Skin epidermis (tissue), 12 donors: Measurements from ENCODE around the gene CFAP20DC.
"Not testable (repeated sequence)": the region's sequence is repeated elsewhere in the genome, so short reads cannot be mapped to it uniquely, and the experiment has no call there.

Experiments
- H3K27ac ChIP-seq, 21 experiments: fragments of 200-600 bp; sonication (generic) in 11 of 21; one replicate each; pipeline ENCODE4 v1.5.0; 2020; ENCODE audit warnings: mild to moderate bottlenecking in 3 of 21, inconsistent platforms in 2 of 21, moderate library complexity in 2 of 21
- H3K4me3 ChIP-seq, 7 experiments: fragments of 200-600 bp; sonication (generic) in 2 of 7; one replicate each; pipeline ENCODE4 v1.5.0; 2020; ENCODE audit warnings: inconsistent platforms in 2 of 7, mild to moderate bottlenecking in 2 of 7, moderate library complexity in 1 of 7

The CFAP20DC gene

DNA sequence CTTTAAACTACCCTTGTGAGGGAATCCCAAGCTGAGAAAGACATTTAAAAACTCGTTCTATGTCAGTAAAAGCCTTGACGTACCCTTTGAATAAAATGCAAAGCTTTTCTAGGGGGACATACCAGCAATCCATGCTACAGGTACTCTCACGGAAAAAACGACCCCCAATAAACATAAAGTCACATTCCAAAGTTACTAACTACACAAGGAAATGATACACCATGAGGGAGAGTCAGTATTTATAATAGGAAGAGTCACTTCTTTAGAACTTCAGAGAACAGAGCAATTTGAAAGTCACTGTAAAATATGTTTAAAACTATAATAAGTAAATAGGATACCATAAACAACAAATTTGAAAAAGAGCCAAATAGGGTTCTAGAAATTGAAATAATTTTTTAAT lies 63.2 kb downstream of the CFAP20DC start:
- H3K27ac ChIP-seq, result no peak overlapping the region
- H3K4me3 ChIP-seq, result no peak overlapping the region

DNA sequence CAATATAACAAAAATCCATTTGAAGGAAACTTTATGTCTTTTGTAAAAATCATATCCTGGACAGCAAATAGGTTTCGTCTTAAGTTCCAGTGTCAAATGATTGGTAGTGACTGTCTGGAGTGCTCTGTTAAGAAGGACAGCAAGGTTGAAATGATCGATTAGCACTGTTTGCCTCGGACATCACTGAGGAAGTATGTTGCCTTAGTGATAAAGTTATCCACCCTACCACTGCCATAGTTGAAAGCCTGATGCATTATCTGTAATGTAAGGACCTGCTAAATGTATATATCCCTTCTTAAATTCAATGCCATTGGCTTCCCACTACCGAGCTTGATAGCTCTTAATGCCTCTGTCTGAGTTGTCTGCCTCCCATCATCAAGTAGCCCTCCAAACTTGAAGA lies 70.0 kb downstream of the CFAP20DC start:
- no peak overlapping the region for H3K4me3 ChIP-seq
- H3K27ac ChIP-seq, result no peak overlapping the region

GRCh38 chr3:58973796-58974195 lies 76.0 kb downstream of the CFAP20DC start:
- no peak overlapping the region for H3K27ac ChIP-seq
- H3K4me3 ChIP-seq, result no peak overlapping the region

DNA sequence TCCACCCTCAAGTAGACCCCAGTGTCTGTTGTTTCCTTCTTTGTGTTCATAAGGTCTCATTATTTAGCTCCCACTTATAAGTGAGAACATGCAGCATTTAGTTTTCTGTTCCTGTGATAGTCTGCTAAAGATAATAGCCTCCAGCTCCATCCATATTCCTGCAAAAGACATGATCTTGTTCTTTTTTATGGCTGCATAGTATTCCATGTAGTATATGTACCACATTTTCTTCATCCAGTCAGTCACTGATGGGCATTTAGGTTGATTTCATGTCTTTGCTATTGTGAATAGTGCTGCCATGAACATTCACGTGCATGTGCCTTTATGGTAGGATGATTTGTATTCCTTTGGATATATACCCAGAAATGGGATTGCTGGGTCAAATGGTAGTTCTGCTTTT lies 82.0 kb downstream of the CFAP20DC start:
- H3K4me3 ChIP-seq, H3K27ac ChIP-seq: not testable (repeated sequence)

- H3K27ac ChIP-seq, result no peak overlapping the region
- H3K4me3 ChIP-seq, result no peak overlapping the region
These were observed 84.0 kb downstream of the CFAP20DC start for GRCh38 chr3:58965865-58966264.

GRCh38 chr3:58963928-58964503 lies 85.8 kb downstream of the CFAP20DC start:
- H3K27ac ChIP-seq, result no peak overlapping the region
- no peak overlapping the region for H3K4me3 ChIP-seq

- Histone ChIP-seq H3K4me3 (no peak overlapping the region), H3K27ac (peak overlapping the region in 1 of 21 experiments; percentile 26)
These were observed 87.0 kb downstream of the CFAP20DC start for GRCh38 chr3:58962816-58963215.

- H3K4me3 ChIP-seq, result no peak overlapping the region
- H3K27ac ChIP-seq, result peak overlapping the region in 1 of 21 experiments; percentile 26
These were observed 87.7 kb downstream of the CFAP20DC start for GRCh38 chr3:58962040-58962651.

- Histone ChIP-seq H3K27ac (no peak overlapping the region), H3K4me3 (no peak overlapping the region)
These were observed 94.5 kb downstream of the CFAP20DC start for GRCh38 chr3:58955308-58955707.

DNA sequence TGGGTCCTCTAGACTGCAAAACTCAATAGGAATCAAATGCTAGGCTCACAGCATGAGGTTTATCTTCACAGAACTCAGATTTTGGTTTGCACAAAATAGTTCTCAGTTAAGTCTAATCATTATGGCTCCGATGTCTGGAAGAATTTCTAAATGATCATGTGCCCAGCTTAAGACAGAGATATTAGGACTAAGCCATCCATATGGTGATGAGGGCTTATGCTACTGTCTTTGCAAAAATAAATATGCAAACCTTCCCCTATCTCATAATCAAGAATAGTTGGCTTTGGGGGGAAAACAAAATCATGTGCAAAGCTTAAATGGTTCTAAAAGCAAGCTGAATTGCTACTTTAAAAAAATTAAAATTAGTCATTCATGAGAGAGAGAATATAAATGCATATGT lies 96.5 kb downstream of the CFAP20DC start:
- no peak overlapping the region for H3K27ac ChIP-seq
- no peak overlapping the region for H3K4me3 ChIP-seq

DNA sequence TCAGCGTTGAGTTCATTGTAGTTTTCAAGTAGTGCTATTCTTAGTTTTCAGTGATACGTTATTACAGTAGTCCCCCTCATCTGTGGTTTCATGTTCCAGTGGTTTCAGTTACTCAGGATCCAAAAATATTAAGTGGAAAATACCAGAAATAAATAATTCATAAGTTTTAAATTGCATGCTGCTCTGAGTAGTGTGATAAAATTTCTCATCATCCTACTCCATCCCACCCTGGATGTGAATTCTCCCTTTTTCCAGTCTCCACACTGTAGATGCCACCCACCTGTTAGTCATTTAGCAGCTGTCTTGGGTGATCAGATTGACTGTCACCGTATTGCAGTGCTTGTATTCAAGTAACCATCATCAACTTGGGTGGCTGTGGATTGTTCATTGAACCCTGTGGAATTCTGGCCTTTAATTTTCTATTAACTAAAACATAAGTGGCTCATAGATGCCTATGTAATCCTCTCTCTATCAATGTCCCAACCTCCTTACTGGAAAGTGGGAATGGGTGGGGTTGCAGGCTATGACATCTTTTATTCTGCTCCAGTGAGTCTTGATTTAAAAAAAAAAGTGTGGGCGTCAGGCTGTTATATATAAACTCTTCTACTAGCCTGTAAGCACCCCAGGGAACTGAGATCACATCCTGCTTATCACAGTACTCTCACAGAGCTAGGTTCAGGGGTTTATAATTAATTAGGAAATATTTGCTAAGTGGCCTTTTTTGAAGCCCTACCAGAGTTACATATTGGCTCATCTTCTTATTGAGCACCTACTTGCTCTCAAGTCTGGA lies 97.5 kb downstream of the CFAP20DC start:
- H3K4me3 ChIP-seq, result no peak overlapping the region
- H3K27ac ChIP-seq, result no peak overlapping the region

- H3K27ac ChIP-seq, result no peak overlapping the region
These were observed 101.8 kb downstream of the CFAP20DC start for GRCh38 chr3:58948018-58948417.

GRCh38 chr3:58946875-58947274 lies 103.0 kb downstream of the CFAP20DC start:
- H3K4me3 ChIP-seq, result no peak overlapping the region
- no peak overlapping the region for H3K27ac ChIP-seq

More at GRCh38 chr3:58948018-58948417, 101.8 kb downstream of the CFAP20DC start:
- H3K4me3 ChIP-seq, result no peak overlapping the region

- Histone ChIP-seq H3K27ac (no peak overlapping the region), H3K4me3 (no peak overlapping the region)
These were observed 111.8 kb downstream of the CFAP20DC start for GRCh38 chr3:58938057-58938456.

DNA sequence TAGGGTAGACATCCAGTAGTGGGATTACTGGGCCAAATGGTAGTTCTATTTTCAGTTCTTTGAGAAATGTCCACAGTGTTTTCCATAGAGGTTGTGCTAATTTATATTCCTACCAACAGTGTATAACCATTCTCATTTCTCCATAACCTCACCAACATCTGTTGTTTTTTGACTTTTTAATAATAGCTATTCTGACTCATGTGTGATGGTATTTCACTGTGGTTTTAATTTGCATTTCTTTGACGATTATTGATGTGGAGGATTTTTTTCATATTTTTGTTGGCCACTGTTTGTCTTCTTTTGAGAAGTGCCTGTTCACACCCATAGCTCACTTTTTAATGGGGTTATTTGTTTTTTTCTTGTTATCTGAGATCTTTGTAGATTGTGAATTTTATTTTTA lies 125.2 kb downstream of the CFAP20DC start:
- Histone ChIP-seq H3K4me3 (no peak overlapping the region), H3K27ac (no peak overlapping the region)

GRCh38 chr3:58900386-58900785 lies 149.4 kb downstream of the CFAP20DC start:
- no peak overlapping the region for H3K4me3 ChIP-seq
- H3K27ac ChIP-seq, result no peak overlapping the region

GRCh38 chr3:58899953-58900298 lies 149.9 kb downstream of the CFAP20DC start:
- Histone ChIP-seq H3K4me3 (no peak overlapping the region), H3K27ac (no peak overlapping the region)

DNA sequence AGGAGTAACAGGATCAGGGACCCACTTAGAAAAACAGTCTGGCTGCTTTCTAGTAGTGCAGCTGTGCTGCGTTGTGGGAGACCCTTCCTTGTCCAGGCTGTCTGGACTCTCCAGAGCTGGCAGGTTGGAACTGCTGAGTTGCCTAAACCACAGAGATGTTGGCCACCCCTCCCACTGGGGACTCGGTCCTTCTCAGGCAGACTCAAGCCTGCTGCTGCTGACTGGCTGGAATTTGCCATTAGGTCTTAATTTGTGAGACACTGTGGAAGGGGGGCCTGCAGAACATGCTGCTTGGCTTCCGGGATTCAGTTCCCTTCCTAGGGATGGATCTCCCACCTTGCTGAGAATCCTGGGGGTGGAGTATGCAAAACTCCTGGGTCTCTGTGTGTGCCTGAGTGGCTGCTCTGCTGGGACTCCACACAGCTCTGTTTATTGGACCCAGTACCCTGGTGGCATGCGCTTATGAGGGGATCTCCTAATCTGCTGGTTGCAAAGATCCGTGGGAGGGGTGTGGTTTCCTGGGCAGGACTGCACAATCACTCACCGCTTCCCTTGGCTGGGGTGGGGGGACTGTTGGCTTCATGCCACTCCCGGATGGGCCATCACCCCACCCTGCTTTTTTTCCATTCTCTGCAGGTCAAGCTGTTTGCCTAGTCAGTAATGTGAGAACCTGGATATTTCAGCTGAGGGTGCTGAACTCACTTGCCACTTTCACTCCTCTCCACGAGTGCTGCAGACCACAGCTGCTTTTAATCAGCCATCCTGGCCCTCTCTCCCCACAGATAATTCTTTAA lies 150.5 kb downstream of the CFAP20DC start:
- peak overlapping the region in 2 of 21 experiments; percentile 5 to 35 for H3K27ac ChIP-seq
- no peak overlapping the region for H3K4me3 ChIP-seq

- H3K27ac ChIP-seq, result no peak overlapping the region
These were observed 151.3 kb downstream of the CFAP20DC start for GRCh38 chr3:58898513-58898912.

DNA sequence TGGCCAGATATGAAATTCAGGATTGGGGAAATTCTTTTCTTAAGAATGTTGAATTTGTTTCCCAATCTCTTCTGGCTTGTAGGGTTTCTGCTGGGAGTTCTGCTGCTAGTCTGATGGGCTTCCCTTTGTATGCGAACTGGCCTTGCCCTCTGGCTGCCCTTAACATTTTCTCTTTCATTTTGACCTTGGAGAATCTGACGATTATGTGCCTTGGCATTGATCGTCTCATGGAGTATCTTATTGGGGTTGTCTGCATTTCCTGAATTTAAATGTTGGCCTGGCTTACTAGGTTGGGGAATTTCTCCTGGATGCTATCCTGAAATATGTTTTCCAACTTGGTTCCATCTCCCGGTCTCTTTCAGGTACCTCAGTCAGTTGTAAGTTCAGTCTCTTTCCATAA lies 152.2 kb downstream of the CFAP20DC start:
- Histone ChIP-seq H3K4me3 (no peak overlapping the region), H3K27ac (no peak overlapping the region)

More at GRCh38 chr3:58898513-58898912, 151.3 kb downstream of the CFAP20DC start:
- H3K4me3 ChIP-seq, result no peak overlapping the region
